ENCODE data around the gene RAET1E.
"Not testable (repeated sequence)": the region's sequence is repeated elsewhere in the genome, so short reads cannot be mapped to it uniquely, and the experiment has no call there.

Gene RAET1E

GRCh38 chr6:149861603-149862423 is 36.1 kb downstream of the RAET1E start:
- CTCF ChIA-PET: interaction anchor here (0.6 to 3.4 kb wide), 4 partner anchors 14 to 282 kb away, joined by 3 to 12 read pairs (median 3); no protein-coding TSS in a partner anchor
- no peaks in the 10 kb centered on the region for H3K9me3 Mint-ChIP-seq
- peaks cover 36% of the 10 kb centered on the region for H3K27me3 Mint-ChIP-seq

GRCh38 chr6:149860834-149861602 is 36.9 kb downstream of the RAET1E start:
- H3K4me1 Mint-ChIP-seq: peaks cover 17% of the 10 kb centered on the region
- DNase-seq: no peak
- peaks cover 30% of the 10 kb centered on the region for H3K27me3 Mint-ChIP-seq
- no peak overlapping the region for H3K27ac Mint-ChIP-seq
- H3K9me3 Mint-ChIP-seq: no peaks in the 10 kb centered on the region
- no peak overlapping the region for H3K4me3 Mint-ChIP-seq
- H3K36me3 Mint-ChIP-seq: no peaks in the 10 kb centered on the region
- CTCF ChIA-PET: interaction anchor here (1.6 to 3.4 kb wide), 3 partner anchors 14 to 21 kb away, joined by 3 to 12 read pairs (median 3); no protein-coding TSS in a partner anchor

More at GRCh38 chr6:149861603-149862423, 36.1 kb downstream of the RAET1E start:
- peak overlapping the region; percentile 24 for H3K4me3 Mint-ChIP-seq
- no peaks in the 10 kb centered on the region for H3K36me3 Mint-ChIP-seq
- H3K27ac Mint-ChIP-seq: no peak overlapping the region
- H3K4me1 Mint-ChIP-seq: peaks cover 17% of the 10 kb centered on the region
- no peak for DNase-seq

- CTCF ChIA-PET: interaction anchor here (1.8 to 3.4 kb wide), 2 partner anchors 13 to 20 kb away, joined by 3 to 12 read pairs; no protein-coding TSS in a partner anchor
- Mint-ChIP-seq H3K27me3 (peaks cover 30% of the 10 kb centered on the region), H3K27ac (no peak overlapping the region), H3K9me3 (no peaks in the 10 kb centered on the region), H3K36me3 (no peaks in the 10 kb centered on the region), H3K4me3 (no peak overlapping the region), H3K4me1 (peaks cover 19% of the 10 kb centered on the region)
- no peak for DNase-seq
These were observed 37.4 kb downstream of the RAET1E start for GRCh38 chr6:149860513-149860833.

- no peak for DNase-seq
- Mint-ChIP-seq H3K36me3 (no peaks in the 10 kb centered on the region), H3K27ac (no peak overlapping the region), H3K4me3 (no peak overlapping the region), H3K9me3 (no peaks in the 10 kb centered on the region), H3K4me1 (peaks cover 20% of the 10 kb centered on the region), H3K27me3 (peaks cover 32% of the 10 kb centered on the region)
- CTCF ChIA-PET: interaction anchor here (1.8 to 3.4 kb wide), 2 partner anchors 12 to 20 kb away, joined by 3 to 12 read pairs; no protein-coding TSS in a partner anchor
These were observed 38.0 kb downstream of the RAET1E start for GRCh38 chr6:149859938-149860337.

- CTCF ChIA-PET: interaction anchor here (3.4 kb wide), 1 partner anchor 19 kb away, joined by 12 read pairs; no protein-coding TSS in a partner anchor
- Mint-ChIP-seq H3K4me3 (no peak overlapping the region), H3K27ac (no peak overlapping the region), H3K4me1 (peaks cover 23% of the 10 kb centered on the region), H3K36me3 (no peaks in the 10 kb centered on the region), H3K9me3 (no peaks in the 10 kb centered on the region), H3K27me3 (peaks cover 37% of the 10 kb centered on the region)
- no peak for DNase-seq
These were observed 38.5 kb downstream of the RAET1E start for GRCh38 chr6:149859368-149859767.

GRCh38 chr6:149857541-149857940 is 40.4 kb downstream of the RAET1E start:
- peaks cover 27% of the 10 kb centered on the region for H3K4me1 Mint-ChIP-seq
- no peak for DNase-seq
- peaks cover 31% of the 10 kb centered on the region for H3K27me3 Mint-ChIP-seq
- H3K4me3 Mint-ChIP-seq: no peak overlapping the region
- no peaks in the 10 kb centered on the region for H3K9me3 Mint-ChIP-seq
- H3K36me3 Mint-ChIP-seq: no peaks in the 10 kb centered on the region
- no peak overlapping the region for H3K27ac Mint-ChIP-seq
- CTCF ChIA-PET: interaction anchor here (0.6 kb wide), 1 partner anchor 21 kb away, joined by 4 read pairs; no protein-coding TSS in a partner anchor

- H3K4me3 Mint-ChIP-seq: no peak overlapping the region
- no peak overlapping the region for H3K27ac Mint-ChIP-seq
- H3K9me3 Mint-ChIP-seq: no peaks in the 10 kb centered on the region
- H3K4me1 Mint-ChIP-seq: peaks cover 35% of the 10 kb centered on the region
- peaks cover 19% of the 10 kb centered on the region for H3K27me3 Mint-ChIP-seq
- H3K36me3 Mint-ChIP-seq: no peaks in the 10 kb centered on the region
- CTCF ChIA-PET: interaction anchor here (0.8 to 1.4 kb wide), 2 partner anchors 16 to 20 kb away, joined by 4 to 5 read pairs; no protein-coding TSS in a partner anchor
- DNase-seq: no peak
These were observed 41.5 kb downstream of the RAET1E start for GRCh38 chr6:149856256-149856994.

GRCh38 chr6:149855741-149856140 is 42.2 kb downstream of the RAET1E start:
- H3K36me3 Mint-ChIP-seq: peaks cover under 1% of the 10 kb centered on the region
- H3K9me3 Mint-ChIP-seq: no peaks in the 10 kb centered on the region
- no peak for DNase-seq
- H3K4me3 Mint-ChIP-seq: no peak overlapping the region
- CTCF ChIA-PET: interaction anchor here (0.8 to 1.4 kb wide), 2 partner anchors 15 to 19 kb away, joined by 4 to 5 read pairs; no protein-coding TSS in a partner anchor
- H3K4me1 Mint-ChIP-seq: peaks cover 40% of the 10 kb centered on the region
- no peak overlapping the region for H3K27ac Mint-ChIP-seq
- peaks cover 13% of the 10 kb centered on the region for H3K27me3 Mint-ChIP-seq

GRCh38 chr6:149855040-149855654 is 42.8 kb downstream of the RAET1E start:
- Mint-ChIP-seq H3K27me3 (peaks cover 7% of the 10 kb centered on the region), H3K36me3 (peaks cover 2% of the 10 kb centered on the region), H3K9me3 (no peaks in the 10 kb centered on the region), H3K4me3 (no peak overlapping the region), H3K4me1 (peaks cover 40% of the 10 kb centered on the region), H3K27ac (no peak overlapping the region)
- DNase-seq: no peak
- CTCF ChIA-PET: interaction anchor here (1.7 kb wide), 1 partner anchor 14 kb away, joined by 3 read pairs; no protein-coding TSS in a partner anchor

- Mint-ChIP-seq H3K9me3 (no peaks in the 10 kb centered on the region), H3K27ac (no peak overlapping the region), H3K27me3 (peaks cover 7% of the 10 kb centered on the region), H3K36me3 (peaks cover 2% of the 10 kb centered on the region), H3K4me1 (peaks cover 40% of the 10 kb centered on the region), H3K4me3 (no peak overlapping the region)
- no peak for DNase-seq
- CTCF ChIA-PET: interaction anchor here (0.9 to 1.7 kb wide), 4 partner anchors 9 to 163 kb away, joined by 3 read pairs; no protein-coding TSS in a partner anchor
These were observed 43.4 kb downstream of the RAET1E start for GRCh38 chr6:149854532-149854931.

GRCh38 chr6:149854017-149854416 is 43.9 kb downstream of the RAET1E start:
- H3K27me3 Mint-ChIP-seq, H3K9me3 Mint-ChIP-seq, DNase-seq, H3K4me3 Mint-ChIP-seq, H3K27ac Mint-ChIP-seq, H3K36me3 Mint-ChIP-seq: not testable (repeated sequence)
- peaks cover 40% of the 10 kb centered on the region for H3K4me1 Mint-ChIP-seq
- CTCF ChIA-PET: interaction anchor here (0.9 to 1.7 kb wide), 4 partner anchors 9 to 164 kb away, joined by 3 read pairs; no protein-coding TSS in a partner anchor

GRCh38 chr6:149852881-149853280 is 45.0 kb downstream of the RAET1E start:
- Mint-ChIP-seq H3K36me3 (peaks cover 2% of the 10 kb centered on the region), H3K4me1 (peaks cover 40% of the 10 kb centered on the region), H3K9me3 (no peaks in the 10 kb centered on the region), H3K4me3 (no peak overlapping the region), H3K27ac (no peak overlapping the region), H3K27me3 (peaks cover 7% of the 10 kb centered on the region)
- peak; percentile 35 for DNase-seq
- CTCF ChIA-PET: no interaction called here

GRCh38 chr6:149852180-149852579 is 45.7 kb downstream of the RAET1E start:
- no peak overlapping the region for H3K4me3 Mint-ChIP-seq
- H3K9me3 Mint-ChIP-seq: no peaks in the 10 kb centered on the region
- DNase-seq: no peak
- H3K27me3 Mint-ChIP-seq: peaks cover 7% of the 10 kb centered on the region
- peak overlapping the region; percentile 35 for H3K27ac Mint-ChIP-seq
- H3K36me3 Mint-ChIP-seq: peaks cover 2% of the 10 kb centered on the region
- H3K4me1 Mint-ChIP-seq: peaks cover 40% of the 10 kb centered on the region
- CTCF ChIA-PET: no interaction called here

Data from activated naive CD4-positive, alpha-beta T cell treated with anti-CD3 and anti-CD28 coated beads, Interleukin-2, amount 10 ng/mL, durations not matched to agents 7 days and 5 days (primary cell).